ENCODE data around the gene MT1M. TPM values are rescaled to one million over a fixed set of nuclear protein-coding genes. Genes with fewer than 3 reads are reported as not detected.

The MT1M gene
- total and polyA plus RNA-seq, 10 of the 15 experiments (the other 5 are each of a cell fraction or from before 2014, with no cell fraction given): not detected

- Histone ChIP-seq H3K79me2 (ENCODE audit: control insufficient read depth, insufficient read depth, low read length) (no peaks in the 10 kb centered on the region), H3K4me1 (ENCODE audit: control insufficient read depth, insufficient read depth, low read length) (peaks cover 17% of the 10 kb centered on the region), H2AFZ (ENCODE audit: control insufficient read depth, low read depth, low read length) (no peak overlapping the region), H3K9me3 (replicated peaks; ENCODE audit: control insufficient read depth, insufficient read depth, low read length) (no peaks in the 10 kb centered on the region), H4K20me1 (ENCODE audit: control insufficient read depth, insufficient read depth) (no peaks in the 10 kb centered on the region), H3K27ac (ENCODE audit: control insufficient read depth, insufficient read depth) (no peak overlapping the region), H3K4me3 (no peak overlapping the region), H3K4me2 (ENCODE audit: control insufficient read depth, insufficient read depth) (no peak overlapping the region), H3K36me3 (ENCODE audit: control insufficient read depth in 2 of 2, insufficient read depth in 2 of 2, low read length in 1 of 2) (no peaks in the 10 kb centered on the region), H3K27me3 (replicated peaks in 1 of 2; ENCODE audit: control insufficient read depth in 2 of 2, insufficient read depth in 2 of 2, low read length in 1 of 2) (peaks cover 0 to 4% of the 10 kb centered on the region in 2 experiments), H3K9ac (ENCODE audit: control insufficient read depth, insufficient read depth, low read length) (no peak overlapping the region)
- no peak for ATAC-seq
- intact Hi-C loops (cut with micrococcal nuclease; ENCODE audit: unreplicated experiment): no loop called here
- BruUV-seq (replicated peaks): no TSS peak
- ChIA-PET POLR2A (no interaction called here), SMC1A (ENCODE audit: uncharacterized antibody, unreplicated experiment) (no interaction called here), RAD21 (ENCODE audit: unreplicated experiment) (no interaction called here), CTCF (no interaction called here)
- TF ChIP-seq RCOR1 (conservative IDR thresholded peaks at IDR 0.05; ENCODE audit: low read depth, low read length): no peak
- TF ChIP-seq NR2C1 (IDR thresholded peaks at IDR 0.05): no peak
- TF ChIP-seq SKIL (IDR thresholded peaks at IDR 0.05; ENCODE audit: low read depth, poor library complexity, severe bottlenecking): no peak
- no peak for TF ChIP-seq BHLHE40 (IDR thresholded peaks at IDR 0.05; ENCODE audit: borderline replicate concordance in 1 of 2, low read depth in 2 of 2, low read length in 1 of 2)
- TF ChIP-seq RUNX3 (IDR thresholded peaks at IDR 0.05; ENCODE audit: low read length): no peak
- no peak for TF ChIP-seq IRF4 (IDR thresholded peaks at IDR 0.05; ENCODE audit: low read depth, low read length)
- no peak for TF ChIP-seq SMARCA5 (IDR thresholded peaks at IDR 0.05)
- TF ChIP-seq BRCA1 (IDR thresholded peaks at IDR 0.05; ENCODE audit: low read depth, low read length): no peak
- no peak for TF ChIP-seq SMAD5 (IDR thresholded peaks at IDR 0.05; ENCODE audit: low read depth)
- no peak for TF ChIP-seq SP1 (IDR thresholded peaks at IDR 0.05; ENCODE audit: low read depth, low read length)
- TF ChIP-seq EP300 (IDR thresholded peaks at IDR 0.05; ENCODE audit: borderline replicate concordance in 1 of 2, control insufficient read depth in 1 of 2, low read depth in 2 of 2, low read length in 2 of 2): no peak
- TF ChIP-seq, protein P1, sequence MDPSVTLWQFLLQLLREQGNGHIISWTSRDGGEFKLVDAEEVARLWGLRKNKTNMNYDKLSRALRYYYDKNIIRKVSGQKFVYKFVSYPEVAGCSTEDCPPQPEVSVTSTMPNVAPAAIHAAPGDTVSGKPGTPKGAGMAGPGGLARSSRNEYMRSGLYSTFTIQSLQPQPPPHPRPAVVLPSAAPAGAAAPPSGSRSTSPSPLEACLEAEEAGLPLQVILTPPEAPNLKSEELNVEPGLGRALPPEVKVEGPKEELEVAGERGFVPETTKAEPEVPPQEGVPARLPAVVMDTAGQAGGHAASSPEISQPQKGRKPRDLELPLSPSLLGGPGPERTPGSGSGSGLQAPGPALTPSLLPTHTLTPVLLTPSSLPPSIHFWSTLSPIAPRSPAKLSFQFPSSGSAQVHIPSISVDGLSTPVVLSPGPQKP (IDR thresholded peaks at IDR 0.05; ENCODE audit: low read depth, low read length): no peak
- no peak for TF ChIP-seq ATF7 (IDR thresholded peaks at IDR 0.05; ENCODE audit: low read depth)
- no peak for TF ChIP-seq ESRRA (IDR thresholded peaks at IDR 0.05; ENCODE audit: low read length)
- no peak for TF ChIP-seq MXI1 (IDR thresholded peaks at IDR 0.05; ENCODE audit: low read depth, low read length)
- DNase-seq (ENCODE audit: low read depth, low spot score): no peak
- whole genome bisulfite sequencing (ENCODE audit: insufficient coverage, insufficient replicate concordance, low lambda C conversion rate, missing lambda C conversion rate): 30% methylated on average over 7 of the region's 7 CpGs
- in situ Hi-C loops (cut with MboI): no loop called here
- FAIRE-seq: no peak
Observed at GRCh38 chr16:56626685-56627084, 5.8 kb upstream of the MT1M start.
